HepG2 (cell line): ENCODE results near the gene TF. TPM values are rescaled to one million over a fixed set of nuclear protein-coding genes. Genes with fewer than 3 reads are reported as not detected.

Experiments
- HMG20A ChIP-seq: IDR thresholded peaks from 2 replicates; pipeline ENCODE4 v1.6.1; 2016; ENCODE audit warnings: borderline replicate concordance
- KDM6A ChIP-seq: IDR thresholded peaks from 2 replicates; pipeline ENCODE4 v1.6.1; 2016; ENCODE audit warnings: low read depth
- MATR3 ChIP-seq: sonication (generic); formaldehyde crosslinking; IDR thresholded peaks from 2 replicates; pipeline ENCODE4 v1.4.0; 2020; ENCODE audit warnings: missing genetic modification reagents
- RBAK ChIP-seq: sonication (generic); formaldehyde crosslinking; IDR thresholded peaks from 2 replicates; pipeline ENCODE4 v1.5.1; 2020; ENCODE audit warnings: mild to moderate bottlenecking, missing genetic modification reagents
- RFXAP ChIP-seq: sonication (generic); formaldehyde crosslinking; IDR thresholded peaks from 2 replicates; pipeline ENCODE4 v1.4.0; 2020; ENCODE audit warnings: missing genetic modification reagents, borderline replicate concordance
- SETDB1 ChIP-seq: sonication (generic); formaldehyde crosslinking; IDR thresholded peaks from 2 replicates; pipeline ENCODE4 v1.5.1; 2020; ENCODE audit warnings: missing genetic modification reagents, mild to moderate bottlenecking, borderline replicate concordance
- TAF15 ChIP-seq: fragments of 200-400 bp; formaldehyde crosslinking; IDR thresholded peaks from one replicate; pipeline ENCODE4 v1.6.1; 2018; ENCODE audit warnings: mild to moderate bottlenecking, low read depth, low read length; ENCODE audit not compliant: poor library complexity, severe bottlenecking
- ZBTB21 ChIP-seq: sonication (generic); formaldehyde crosslinking; IDR thresholded peaks from 2 replicates; pipeline ENCODE4 v1.4.0; 2020; ENCODE audit warnings: missing genetic modification reagents
- ZBTB3 ChIP-seq: sonication (generic); formaldehyde crosslinking; IDR thresholded peaks from 2 replicates; pipeline ENCODE4 v1.4.0; 2020; ENCODE audit warnings: low read depth, mild to moderate bottlenecking, moderate library complexity, missing genetic modification reagents, borderline replicate concordance
- ZFY ChIP-seq: sonication (generic); formaldehyde crosslinking; IDR thresholded peaks from 2 replicates; pipeline ENCODE4 v1.4.0; 2020; ENCODE audit warnings: missing genetic modification reagents
- ZNF329 ChIP-seq: sonication (generic); formaldehyde crosslinking; IDR thresholded peaks from 2 replicates; pipeline ENCODE4 v1.9.0; 2021; ENCODE audit warnings: low read depth, mild to moderate bottlenecking, missing genetic modification reagents
- ZNF567 ChIP-seq: sonication (generic); formaldehyde crosslinking; IDR thresholded peaks from 2 replicates; pipeline ENCODE4 v1.8.1; 2023; ENCODE audit warnings: mild to moderate bottlenecking, missing genetic modification reagents, borderline replicate concordance
- ZNF761 ChIP-seq: sonication (generic); formaldehyde crosslinking; conservative IDR thresholded peaks from 2 replicates; pipeline ENCODE4 v1.4.0; 2020; ENCODE audit warnings: mild to moderate bottlenecking, missing genetic modification reagents
- ZZZ3 ChIP-seq: sonication (generic); formaldehyde crosslinking; IDR thresholded peaks from 2 replicates; pipeline ENCODE4 v1.4.0; 2020; ENCODE audit warnings: missing genetic modification reagents, mild to moderate bottlenecking, borderline replicate concordance
- polyA plus RNA-seq, 8 experiments: library from polyadenylated mRNA; depleted of rRNA in 3 of 8; stranded (reverse) in 7 of 8; unstranded in 1 of 8; fragments of >200 nt; fragmentation: Illumina TruSeq in 4 of 8; extraction: Trizol in 4 of 8; gene quantifications; 2 replicates each; pipeline versions ENCODE4 v1.2.1 to v1.2.3, GENCODE V29; 2011 to 2016; ENCODE audit warnings: low read depth in 4 of 8, missing spikeins in 1 of 8, mixed read lengths in 1 of 8; ENCODE audit not compliant: insufficient read depth in 1 of 8
- total RNA-seq, 5 experiments: library from RNA; depleted of rRNA; stranded (reverse); fragments of >200 nt; fragmentation: Illumina TruSeq; extraction: Trizol; gene quantifications; 2 replicates each; pipeline ENCODE4 v1.2.3, GENCODE V29; 2016; ENCODE audit warnings: low read depth in 1 of 5
- TF ChIP-seq, protein P1 (sequence below): sonication (generic); formaldehyde crosslinking; IDR thresholded peaks from 2 replicates; pipeline ENCODE4 v1.4.0; 2020; ENCODE audit warnings: missing genetic modification reagents
- TF ChIP-seq, protein P2 (sequence below): sonication (generic); formaldehyde crosslinking; IDR thresholded peaks from 2 replicates; pipeline ENCODE4 v1.4.0; 2020; ENCODE audit warnings: missing genetic modification reagents
- TF ChIP-seq, protein P3 (sequence below), 2 experiments: sonication (generic) in 1 of 2; formaldehyde crosslinking in 1 of 2; IDR thresholded peaks; 2 replicates each; pipeline versions ENCODE4 v1.4.0 to v1.6.1; 2016 to 2020; ENCODE audit warnings: borderline replicate concordance in 1 of 2, low read depth in 1 of 2, mild to moderate bottlenecking in 1 of 2, missing genetic modification reagents in 1 of 2
- TF ChIP-seq, protein P4 (sequence below): sonication (generic); formaldehyde crosslinking; IDR thresholded peaks from 2 replicates; pipeline ENCODE4 v1.4.0; 2020; ENCODE audit warnings: missing genetic modification reagents, borderline replicate concordance

TF gene
- total and polyA plus RNA-seq, 2 of the 13 experiments (the other 11 are each of a cell fraction or from before 2014, with no cell fraction given), result 10,074 to 11,821 TPM

DNA sequence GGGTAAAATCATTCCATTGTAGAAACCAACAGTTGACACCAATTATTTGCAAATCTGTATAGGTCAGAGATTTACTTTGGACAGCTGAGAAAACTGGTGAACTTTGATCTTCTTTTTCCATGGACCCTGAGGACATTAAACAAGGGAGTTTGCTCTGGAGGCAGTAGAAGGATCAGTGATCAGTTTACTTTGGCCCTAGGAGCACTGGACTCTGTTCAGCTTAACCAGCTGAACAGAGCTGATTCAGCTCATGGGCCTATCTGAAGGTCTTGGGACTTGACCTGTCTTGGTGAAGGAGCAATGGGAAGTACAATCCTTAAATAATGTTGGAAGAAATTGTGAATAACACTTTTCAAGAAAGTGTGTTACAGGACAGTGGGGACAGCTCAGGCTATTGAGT, 15.2 kb upstream of the TF start (continued):
- TF ChIP-seq TAF15 (no peak), ZNF761 (CRISPR knock-in tag) (no peak), ZZZ3 (no peak), KDM6A (CRISPR knock-in tag) (peak; percentile 78), ZFY (CRISPR knock-in tag) (peak; percentile 42; the same call in 1 of the 2 replicates), ZBTB3 (CRISPR knock-in tag) (no peak), SETDB1 (CRISPR knock-in tag) (no peak), RFXAP (peak; percentile 37; the same call in 1 of the 2 replicates), ZNF329 (CRISPR knock-in tag) (no peak), MATR3 (no peak), ZBTB21 (CRISPR knock-in tag) (no peak), RBAK (CRISPR knock-in tag) (no peak), ZNF567 (no peak), HMG20A (CRISPR knock-in tag) (peak; percentile 97)
- TF ChIP-seq, protein P1, sequence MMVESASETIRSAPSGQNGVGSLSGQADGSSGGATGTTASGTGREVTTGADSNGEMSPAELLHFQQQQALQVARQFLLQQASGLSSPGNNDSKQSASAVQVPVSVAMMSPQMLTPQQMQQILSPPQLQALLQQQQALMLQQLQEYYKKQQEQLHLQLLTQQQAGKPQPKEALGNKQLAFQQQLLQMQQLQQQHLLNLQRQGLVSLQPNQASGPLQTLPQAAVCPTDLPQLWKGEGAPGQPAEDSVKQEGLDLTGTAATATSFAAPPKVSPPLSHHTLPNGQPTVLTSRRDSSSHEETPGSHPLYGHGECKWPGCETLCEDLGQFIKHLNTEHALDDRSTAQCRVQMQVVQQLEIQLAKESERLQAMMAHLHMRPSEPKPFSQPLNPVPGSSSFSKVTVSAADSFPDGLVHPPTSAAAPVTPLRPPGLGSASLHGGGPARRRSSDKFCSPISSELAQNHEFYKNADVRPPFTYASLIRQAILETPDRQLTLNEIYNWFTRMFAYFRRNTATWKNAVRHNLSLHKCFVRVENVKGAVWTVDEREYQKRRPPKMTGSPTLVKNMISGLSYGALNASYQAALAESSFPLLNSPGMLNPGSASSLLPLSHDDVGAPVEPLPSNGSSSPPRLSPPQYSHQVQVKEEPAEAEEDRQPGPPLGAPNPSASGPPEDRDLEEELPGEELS (CRISPR knock-in tag), result peak; percentile 76
- TF ChIP-seq, protein P2, sequence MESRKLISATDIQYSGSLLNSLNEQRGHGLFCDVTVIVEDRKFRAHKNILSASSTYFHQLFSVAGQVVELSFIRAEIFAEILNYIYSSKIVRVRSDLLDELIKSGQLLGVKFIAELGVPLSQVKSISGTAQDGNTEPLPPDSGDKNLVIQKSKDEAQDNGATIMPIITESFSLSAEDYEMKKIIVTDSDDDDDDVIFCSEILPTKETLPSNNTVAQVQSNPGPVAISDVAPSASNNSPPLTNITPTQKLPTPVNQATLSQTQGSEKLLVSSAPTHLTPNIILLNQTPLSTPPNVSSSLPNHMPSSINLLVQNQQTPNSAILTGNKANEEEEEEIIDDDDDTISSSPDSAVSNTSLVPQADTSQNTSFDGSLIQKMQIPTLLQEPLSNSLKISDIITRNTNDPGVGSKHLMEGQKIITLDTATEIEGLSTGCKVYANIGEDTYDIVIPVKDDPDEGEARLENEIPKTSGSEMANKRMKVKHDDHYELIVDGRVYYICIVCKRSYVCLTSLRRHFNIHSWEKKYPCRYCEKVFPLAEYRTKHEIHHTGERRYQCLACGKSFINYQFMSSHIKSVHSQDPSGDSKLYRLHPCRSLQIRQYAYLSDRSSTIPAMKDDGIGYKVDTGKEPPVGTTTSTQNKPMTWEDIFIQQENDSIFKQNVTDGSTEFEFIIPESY (CRISPR knock-in tag), result no peak
- TF ChIP-seq, protein P3, sequence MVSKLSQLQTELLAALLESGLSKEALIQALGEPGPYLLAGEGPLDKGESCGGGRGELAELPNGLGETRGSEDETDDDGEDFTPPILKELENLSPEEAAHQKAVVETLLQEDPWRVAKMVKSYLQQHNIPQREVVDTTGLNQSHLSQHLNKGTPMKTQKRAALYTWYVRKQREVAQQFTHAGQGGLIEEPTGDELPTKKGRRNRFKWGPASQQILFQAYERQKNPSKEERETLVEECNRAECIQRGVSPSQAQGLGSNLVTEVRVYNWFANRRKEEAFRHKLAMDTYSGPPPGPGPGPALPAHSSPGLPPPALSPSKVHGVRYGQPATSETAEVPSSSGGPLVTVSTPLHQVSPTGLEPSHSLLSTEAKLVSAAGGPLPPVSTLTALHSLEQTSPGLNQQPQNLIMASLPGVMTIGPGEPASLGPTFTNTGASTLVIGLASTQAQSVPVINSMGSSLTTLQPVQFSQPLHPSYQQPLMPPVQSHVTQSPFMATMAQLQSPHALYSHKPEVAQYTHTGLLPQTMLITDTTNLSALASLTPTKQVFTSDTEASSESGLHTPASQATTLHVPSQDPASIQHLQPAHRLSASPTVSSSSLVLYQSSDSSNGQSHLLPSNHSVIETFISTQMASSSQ (IDR thresholded peaks at IDR 0.05; ENCODE audit: low read depth), result peak; percentile 12; the same call in 1 of the 2 replicates
- TF ChIP-seq, protein P3 (CRISPR knock-in tag; IDR thresholded peaks at IDR 0.05; ENCODE audit: borderline replicate concordance), result peak; percentile 68; the same call in 1 of the 2 replicates
- TF ChIP-seq, protein P4, sequence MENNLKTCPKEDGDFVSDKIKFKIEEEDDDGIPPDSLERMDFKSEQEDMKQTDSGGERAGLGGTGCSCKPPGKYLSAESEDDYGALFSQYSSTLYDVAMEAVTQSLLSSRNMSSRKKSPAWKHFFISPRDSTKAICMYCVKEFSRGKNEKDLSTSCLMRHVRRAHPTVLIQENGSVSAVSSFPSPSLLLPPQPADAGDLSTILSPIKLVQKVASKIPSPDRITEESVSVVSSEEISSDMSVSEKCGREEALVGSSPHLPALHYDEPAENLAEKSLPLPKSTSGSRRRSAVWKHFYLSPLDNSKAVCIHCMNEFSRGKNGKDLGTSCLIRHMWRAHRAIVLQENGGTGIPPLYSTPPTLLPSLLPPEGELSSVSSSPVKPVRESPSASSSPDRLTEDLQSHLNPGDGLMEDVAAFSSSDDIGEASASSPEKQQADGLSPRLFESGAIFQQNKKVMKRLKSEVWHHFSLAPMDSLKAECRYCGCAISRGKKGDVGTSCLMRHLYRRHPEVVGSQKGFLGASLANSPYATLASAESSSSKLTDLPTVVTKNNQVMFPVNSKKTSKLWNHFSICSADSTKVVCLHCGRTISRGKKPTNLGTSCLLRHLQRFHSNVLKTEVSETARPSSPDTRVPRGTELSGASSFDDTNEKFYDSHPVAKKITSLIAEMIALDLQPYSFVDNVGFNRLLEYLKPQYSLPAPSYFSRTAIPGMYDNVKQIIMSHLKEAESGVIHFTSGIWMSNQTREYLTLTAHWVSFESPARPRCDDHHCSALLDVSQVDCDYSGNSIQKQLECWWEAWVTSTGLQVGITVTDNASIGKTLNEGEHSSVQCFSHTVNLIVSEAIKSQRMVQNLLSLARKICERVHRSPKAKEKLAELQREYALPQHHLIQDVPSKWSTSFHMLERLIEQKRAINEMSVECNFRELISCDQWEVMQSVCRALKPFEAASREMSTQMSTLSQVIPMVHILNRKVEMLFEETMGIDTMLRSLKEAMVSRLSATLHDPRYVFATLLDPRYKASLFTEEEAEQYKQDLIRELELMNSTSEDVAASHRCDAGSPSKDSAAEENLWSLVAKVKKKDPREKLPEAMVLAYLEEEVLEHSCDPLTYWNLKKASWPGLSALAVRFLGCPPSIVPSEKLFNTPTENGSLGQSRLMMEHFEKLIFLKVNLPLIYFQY (CRISPR knock-in tag), result peak; percentile 40; the same call in 1 of the 2 replicates
